Neural cell (in vitro differentiated cells): ENCODE data around the gene CDH4.

Source experiments
- EZH2 ChIP-seq: fragments of 200-600, 300-800 bp; shearing (Covaris generic), sonication (generic); IDR thresholded peaks from 2 replicates; pipeline ENCODE4 v1.6.1; 2014; ENCODE audit warnings: antibody characterized with exemption, low read length, borderline replicate concordance, mild to moderate bottlenecking; ENCODE audit not compliant: insufficient read depth, poor library complexity, severe bottlenecking
- RAD21 ChIP-seq: fragments of 450-650 bp; conservative IDR thresholded peaks from 2 replicates; pipeline ENCODE4 v1.6.1; 2014; ENCODE audit warnings: antibody characterized with exemption, mild to moderate bottlenecking, moderate library complexity
- SMC3 ChIP-seq: fragments of 450-650 bp; conservative IDR thresholded peaks from 2 replicates; pipeline ENCODE4 v1.6.1; 2014; ENCODE audit warnings: antibody characterized with exemption, mild to moderate bottlenecking, moderate library complexity; ENCODE audit not compliant: poor library complexity
- TAF1 ChIP-seq: IDR thresholded peaks from 2 replicates; pipeline ENCODE4 v1.6.1; 2012; ENCODE audit warnings: low read depth
- TF ChIP-seq, protein P1 (sequence below): fragments of 450-650 bp; IDR thresholded peaks from 2 replicates; pipeline ENCODE4 v1.5.1; 2014; ENCODE audit warnings: antibody characterized with exemption, mild to moderate bottlenecking, moderate library complexity; ENCODE audit not compliant: poor library complexity, severe bottlenecking

DNA sequence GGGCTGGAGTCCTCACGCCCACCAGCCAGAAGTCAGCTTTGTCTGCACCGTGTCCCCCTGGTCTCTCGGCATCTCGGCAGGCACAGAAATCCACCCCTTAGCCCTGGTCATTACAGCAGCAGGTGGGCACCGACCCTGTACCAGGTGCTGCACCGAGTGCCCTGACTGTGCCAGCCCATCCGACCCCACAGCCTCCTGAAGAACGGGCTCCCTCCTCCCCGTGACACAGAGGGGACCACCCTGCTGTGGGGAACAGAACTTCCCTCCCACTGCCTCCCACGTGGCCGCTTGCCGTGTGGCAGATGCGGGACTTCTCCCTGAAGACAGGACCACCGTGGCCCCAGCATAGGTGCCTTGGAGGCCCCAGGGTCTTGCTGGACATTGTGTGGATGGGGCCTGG lies 652.4 kb downstream of the CDH4 start:
- TF ChIP-seq, protein P1, sequence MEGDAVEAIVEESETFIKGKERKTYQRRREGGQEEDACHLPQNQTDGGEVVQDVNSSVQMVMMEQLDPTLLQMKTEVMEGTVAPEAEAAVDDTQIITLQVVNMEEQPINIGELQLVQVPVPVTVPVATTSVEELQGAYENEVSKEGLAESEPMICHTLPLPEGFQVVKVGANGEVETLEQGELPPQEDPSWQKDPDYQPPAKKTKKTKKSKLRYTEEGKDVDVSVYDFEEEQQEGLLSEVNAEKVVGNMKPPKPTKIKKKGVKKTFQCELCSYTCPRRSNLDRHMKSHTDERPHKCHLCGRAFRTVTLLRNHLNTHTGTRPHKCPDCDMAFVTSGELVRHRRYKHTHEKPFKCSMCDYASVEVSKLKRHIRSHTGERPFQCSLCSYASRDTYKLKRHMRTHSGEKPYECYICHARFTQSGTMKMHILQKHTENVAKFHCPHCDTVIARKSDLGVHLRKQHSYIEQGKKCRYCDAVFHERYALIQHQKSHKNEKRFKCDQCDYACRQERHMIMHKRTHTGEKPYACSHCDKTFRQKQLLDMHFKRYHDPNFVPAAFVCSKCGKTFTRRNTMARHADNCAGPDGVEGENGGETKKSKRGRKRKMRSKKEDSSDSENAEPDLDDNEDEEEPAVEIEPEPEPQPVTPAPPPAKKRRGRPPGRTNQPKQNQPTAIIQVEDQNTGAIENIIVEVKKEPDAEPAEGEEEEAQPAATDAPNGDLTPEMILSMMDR: no peak
- TF ChIP-seq SMC3 (no peak), EZH2 (no peak), RAD21 (no peak), TAF1 (no peak)
